Measurements from ENCODE around the gene NIPAL3. TPM values are rescaled to one million over a fixed set of nuclear protein-coding genes. Genes with fewer than 3 reads are reported as not detected.
A peak's percentile ranks its signal among the peaks of the same experiment; 100 is the strongest.

NIPAL3 gene
- total RNA-seq, 1 experiment from 2014 or later: 8.2 TPM

DNA sequence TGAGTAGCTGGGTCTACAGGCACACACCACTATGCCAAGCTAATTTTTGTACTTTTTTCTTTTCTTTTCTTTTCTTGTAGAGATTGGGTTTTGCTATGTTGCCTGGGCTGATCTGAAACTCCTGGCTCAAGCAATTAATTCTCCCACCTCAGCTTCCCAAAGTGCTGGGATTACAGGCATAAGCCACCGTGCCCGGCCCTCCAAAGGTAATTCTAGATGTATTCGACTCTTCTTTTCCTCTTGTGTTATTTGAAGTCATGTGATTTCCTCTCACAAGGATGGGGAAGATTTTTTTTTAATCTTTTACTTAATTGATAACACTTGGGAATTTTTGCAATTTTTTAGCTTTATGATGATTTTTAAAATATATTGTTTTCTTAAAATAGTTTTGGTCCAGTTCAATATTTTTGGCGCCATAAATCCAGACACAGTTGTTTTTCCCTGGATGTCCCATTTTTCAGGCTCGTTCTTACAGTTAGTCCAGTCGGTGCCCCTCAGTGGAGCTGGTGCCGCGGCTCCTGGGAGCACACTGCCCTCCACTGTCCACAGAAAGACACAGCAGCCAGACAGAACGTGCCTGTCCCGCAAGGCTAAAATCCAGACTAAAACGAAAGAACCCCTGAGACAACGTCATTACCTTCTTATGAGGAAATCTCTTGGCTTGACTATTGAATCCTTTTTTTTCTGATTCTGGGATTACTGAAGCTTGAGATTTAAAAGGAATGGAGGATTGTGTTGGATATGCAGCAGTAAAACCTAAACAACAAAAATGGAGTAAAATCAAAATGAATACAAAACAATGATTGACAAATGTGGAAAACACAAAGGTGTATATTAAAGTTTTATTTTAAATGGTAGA lies 24.4 kb upstream of the NIPAL3 start:
- DNase-seq (ENCODE audit: low spot score): peak; percentile 57

GRCh38 chr1:24391882-24392603 lies 23.6 kb upstream of the NIPAL3 start:
- peak; percentile 46 for DNase-seq (ENCODE audit: low spot score)

DNA sequence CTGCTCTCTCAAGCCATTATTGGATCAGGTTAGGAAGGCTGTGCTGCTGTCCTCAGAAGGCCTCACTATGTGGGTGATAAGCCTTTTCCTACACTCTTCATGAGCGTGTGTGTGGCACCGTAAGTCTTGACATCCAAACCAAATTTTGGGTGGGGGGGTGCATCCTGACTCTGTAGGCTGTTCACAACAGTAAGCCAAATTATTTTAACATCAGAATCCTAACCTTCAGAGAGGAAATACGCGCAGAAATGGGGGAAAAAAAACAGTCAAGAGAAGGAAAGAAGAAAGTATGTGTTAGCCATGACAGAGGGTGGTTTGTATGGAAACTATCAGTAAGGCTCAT lies 23.0 kb upstream of the NIPAL3 start:
- DNase-seq (ENCODE audit: low spot score): no peak

DNA sequence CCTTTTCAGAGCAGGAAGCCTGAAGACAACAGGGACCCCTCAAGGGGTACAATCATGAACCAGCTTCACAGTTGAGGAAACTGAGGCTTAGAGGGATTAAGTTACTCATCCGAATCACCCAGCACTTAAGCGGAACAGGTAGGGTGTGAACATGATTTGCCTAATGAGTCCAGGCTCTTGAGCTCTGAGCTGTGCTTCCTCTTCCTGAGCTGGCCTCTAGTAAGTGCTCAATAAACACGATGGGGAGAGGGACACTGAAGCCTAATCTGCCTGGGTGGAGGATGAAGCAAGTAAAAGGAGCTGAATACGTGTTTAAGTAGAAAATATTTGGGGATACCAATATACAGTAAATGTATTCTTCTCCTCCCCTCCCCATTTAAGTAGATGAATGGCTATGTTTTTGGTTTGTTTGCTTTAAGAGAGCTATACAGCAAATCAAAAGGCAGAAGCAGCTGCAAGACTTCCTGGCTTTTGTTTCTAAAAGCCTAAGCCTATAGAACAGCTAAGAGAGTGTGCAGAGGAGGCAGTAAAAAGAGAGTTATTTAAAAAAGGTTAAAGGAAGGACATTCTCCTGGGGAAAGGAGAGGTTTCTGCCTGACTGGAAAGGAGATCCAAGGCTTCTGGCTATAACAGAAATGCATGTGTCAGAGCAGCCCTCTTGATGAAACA lies 22.5 kb upstream of the NIPAL3 start:
- no peak for DNase-seq (ENCODE audit: low spot score)

DNA sequence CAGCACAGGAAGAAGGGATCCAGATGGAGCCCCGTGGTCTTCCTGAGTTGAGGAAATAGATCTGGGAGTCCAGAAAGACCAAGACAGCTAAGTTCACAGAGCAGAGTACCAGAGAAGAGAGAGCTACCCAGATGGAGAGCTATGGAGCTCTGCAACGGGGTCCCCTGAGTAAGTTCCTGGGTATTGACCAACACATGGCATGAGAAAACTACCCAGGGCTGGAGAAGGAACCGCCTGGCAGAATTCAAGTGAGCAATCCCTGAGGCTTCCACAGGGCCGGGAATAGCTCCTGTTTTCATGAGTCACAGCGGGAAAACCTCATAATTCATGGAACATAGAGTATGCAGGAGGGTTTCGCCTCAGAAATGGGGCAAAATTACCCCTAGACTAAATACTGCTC lies 21.7 kb upstream of the NIPAL3 start:
- peak; percentile 64 for DNase-seq (ENCODE audit: low spot score)

- DNase-seq (ENCODE audit: low spot score): no peak
These were observed 15.5 kb upstream of the NIPAL3 start for GRCh38 chr1:24400065-24400464.

DNA sequence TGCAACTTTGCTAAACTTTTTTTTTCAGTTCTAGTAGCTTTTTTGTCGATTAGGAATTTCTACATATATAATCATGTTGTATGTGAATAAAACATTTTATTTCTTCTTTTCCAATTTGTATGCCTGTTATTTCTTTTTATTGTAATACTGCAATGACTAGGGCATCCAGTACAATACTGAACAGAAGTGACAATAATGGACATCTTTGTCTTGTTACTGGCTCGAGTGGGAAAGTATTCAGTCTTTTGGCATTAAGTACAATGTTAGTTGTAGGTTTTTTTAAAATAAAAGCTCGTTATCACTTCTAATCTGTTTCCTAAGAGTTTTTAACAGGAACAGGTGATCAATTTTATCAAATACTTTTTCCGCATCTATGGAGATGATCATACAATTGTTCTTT lies 11.8 kb upstream of the NIPAL3 start:
- DNase-seq (ENCODE audit: low spot score): no peak

- DNase-seq (ENCODE audit: low spot score): no peak
These were observed 8.8 kb upstream of the NIPAL3 start for GRCh38 chr1:24406788-24407187.

GRCh38 chr1:24409535-24409934 lies 6.1 kb upstream of the NIPAL3 start:
- DNase-seq (ENCODE audit: low spot score): peak; percentile 63

GRCh38 chr1:24410750-24411149 lies 4.9 kb upstream of the NIPAL3 start:
- no peak for DNase-seq (ENCODE audit: low spot score)

- DNase-seq (ENCODE audit: low spot score): peak; percentile 17
These were observed 3.6 kb upstream of the NIPAL3 start for GRCh38 chr1:24411963-24412362.

GRCh38 chr1:24412408-24412807 lies 3.2 kb upstream of the NIPAL3 start:
- DNase-seq (ENCODE audit: low spot score): no peak

- peak; percentile 48 for DNase-seq (ENCODE audit: low spot score)
These were observed 2.0 kb upstream of the NIPAL3 start, which contains the start of gene STPG1 for GRCh38 chr1:24413350-24414163. TSS of gene STPG1 (minus strand) at chr1:24413782. CDS start at chr1:24401388, 12,394 bp downstream.

GRCh38 chr1:24414775-24415333 lies 748 bp upstream of the NIPAL3 start:
- no peak for DNase-seq (ENCODE audit: low spot score)

- no peak for DNase-seq (ENCODE audit: low spot score)
These were observed 486 bp downstream of the NIPAL3 start for GRCh38 chr1:24415910-24416665.

DNA sequence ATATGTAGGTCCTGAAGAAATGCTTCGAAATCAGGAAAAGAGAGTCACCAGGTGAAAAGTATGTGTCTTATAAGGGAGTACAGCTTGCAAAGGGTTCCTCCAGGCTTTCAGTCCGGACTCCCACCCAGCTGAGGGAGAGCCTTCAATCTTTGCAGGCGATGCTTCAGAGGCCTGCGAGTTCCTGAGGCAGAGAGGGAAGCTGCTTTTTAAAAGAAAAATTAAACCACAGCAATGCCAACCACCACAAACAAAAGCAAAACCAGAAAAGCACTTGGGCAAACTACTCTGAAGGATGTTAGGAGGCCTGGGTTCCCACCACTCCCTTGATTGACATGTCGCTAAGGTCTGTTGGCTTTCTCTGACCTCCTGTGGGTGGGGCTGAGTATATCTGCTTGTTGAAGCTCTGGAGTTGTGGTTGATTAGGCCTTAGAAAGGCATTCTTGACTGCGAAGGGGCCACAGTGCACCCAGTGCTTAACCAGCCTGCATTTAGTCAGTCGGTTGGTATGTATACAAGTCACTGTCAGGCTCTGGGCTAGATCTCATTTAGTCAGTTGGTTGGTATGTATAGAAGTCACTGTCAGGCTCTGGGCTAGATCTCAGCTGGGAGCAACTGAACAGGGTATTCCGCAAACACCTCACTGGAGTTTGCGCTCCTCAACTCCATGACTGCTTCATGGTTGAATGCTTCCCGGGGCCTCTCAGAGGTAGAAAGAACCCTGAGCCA lies 1.2 kb downstream of the NIPAL3 start:
- peak; percentile 78 for DNase-seq (ENCODE audit: low spot score)

DNA sequence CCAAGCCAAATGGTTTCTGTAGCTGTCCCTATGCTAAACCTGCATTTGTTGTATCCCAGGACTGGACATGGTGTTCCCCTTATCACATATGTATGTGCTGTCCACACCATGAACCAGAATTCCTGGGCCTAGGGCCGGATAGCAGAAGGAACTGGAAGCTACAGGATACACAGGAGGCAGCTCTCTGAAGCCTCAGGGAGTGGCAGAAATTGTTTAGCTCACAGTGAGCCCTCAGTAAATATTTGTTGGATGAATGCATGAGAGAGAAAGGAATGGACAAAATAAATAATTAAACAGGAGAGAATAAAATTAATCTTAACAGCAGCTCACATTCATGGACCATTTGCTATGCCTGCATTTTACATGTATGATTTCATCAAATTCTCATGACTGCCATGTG lies 2.1 kb downstream of the NIPAL3 start:
- no peak for DNase-seq (ENCODE audit: low spot score)

- DNase-seq (ENCODE audit: low spot score): peak; percentile 56
These were observed 3.5 kb downstream of the NIPAL3 start for GRCh38 chr1:24418898-24419628.

DNA sequence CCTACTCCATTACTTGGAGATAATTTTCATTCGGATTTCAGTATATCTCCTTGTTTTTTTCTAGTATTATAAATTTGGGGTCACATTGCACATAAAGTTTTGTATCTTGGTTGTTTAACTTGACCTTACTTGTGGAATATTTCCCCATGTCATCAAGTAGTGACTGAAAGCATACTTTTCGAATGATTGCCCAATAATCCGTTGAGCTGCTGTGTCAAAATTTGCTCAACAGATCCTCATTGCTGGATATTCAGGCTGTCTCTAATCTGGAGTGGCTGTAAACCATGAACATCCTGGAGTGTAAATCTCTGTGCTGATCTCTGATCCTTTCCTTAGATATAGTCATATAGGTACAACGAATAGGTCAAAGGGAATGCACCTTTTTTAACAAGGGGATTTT lies 4.9 kb downstream of the NIPAL3 start:
- DNase-seq (ENCODE audit: low spot score): no peak
